ENCODE measurements around the gene STX18. TPM values are rescaled to one million over a fixed set of nuclear protein-coding genes. Genes with fewer than 3 reads are reported as not detected.

STX18 gene
- total RNA-seq, 1 experiment from 2014 or later: 36.5 TPM

- H3K27me3 Mint-ChIP-seq (ENCODE audit: insufficient read depth, unreplicated experiment): peaks cover 13% of the 10 kb centered on the region
- Histone ChIP-seq H3K4me3 (ENCODE audit: low read depth, low read length) (no peak overlapping the region), H3K4me1 (no peaks in the 10 kb centered on the region), H3K27me3 (replicated peaks; ENCODE audit: control insufficient read depth, insufficient read depth, low read length) (no peaks in the 10 kb centered on the region), H3K9me3 (no peaks in the 10 kb centered on the region), H3K36me3 (ENCODE audit: control insufficient read depth, insufficient read depth, low read length) (no peaks in the 10 kb centered on the region)
- no peaks in the 10 kb centered on the region for H3K4me1 Mint-ChIP-seq (ENCODE audit: low read depth, unreplicated experiment)
- H3K36me3 Mint-ChIP-seq (ENCODE audit: insufficient read depth, unreplicated experiment): no peaks in the 10 kb centered on the region
- no peaks in the 10 kb centered on the region for H3K9me3 Mint-ChIP-seq (ENCODE audit: unreplicated experiment)
- no peak for TF ChIP-seq CTCF (IDR thresholded peaks at IDR 0.05; ENCODE audit: insufficient read depth in 1 of 2, low read depth in 1 of 2, low read length in 1 of 2, severe bottlenecking in 1 of 2, unreplicated experiment in 1 of 2)
- no peak overlapping the region for H3K27ac Mint-ChIP-seq (ENCODE audit: unreplicated experiment)
- no TSS peak for BruUV-seq (replicated peaks)
- H3K4me3 Mint-ChIP-seq (ENCODE audit: unreplicated experiment): no peak overlapping the region
- ChIA-PET CTCF (no interaction called here), POLR2A (no interaction called here)
- DNase-seq: no peak
- intact Hi-C loops (cut with micrococcal nuclease; ENCODE audit: unreplicated experiment): no loop called here
Measured at GRCh38 chr4:4398430-4398829, 143.4 kb downstream of the STX18 start.

GRCh38 chr4:4397441-4397819 lies 144.4 kb downstream of the STX18 start:
- Mint-ChIP-seq H3K9me3 (ENCODE audit: unreplicated experiment) (no peaks in the 10 kb centered on the region), H3K27ac (ENCODE audit: unreplicated experiment) (no peak overlapping the region), H3K4me3 (ENCODE audit: unreplicated experiment) (no peak overlapping the region), H3K27me3 (ENCODE audit: insufficient read depth, unreplicated experiment) (peaks cover 13% of the 10 kb centered on the region), H3K4me1 (ENCODE audit: low read depth, unreplicated experiment) (no peaks in the 10 kb centered on the region), H3K36me3 (ENCODE audit: insufficient read depth, unreplicated experiment) (no peaks in the 10 kb centered on the region)
- no peaks in the 10 kb centered on the region for H3K36me3 ChIP-seq (ENCODE audit: control insufficient read depth, insufficient read depth, low read length)
- no peak overlapping the region for H3K4me3 ChIP-seq (ENCODE audit: low read depth, low read length)
- no peaks in the 10 kb centered on the region for H3K4me1 ChIP-seq
- ChIA-PET POLR2A (no interaction called here), CTCF (interaction anchor here (0.6 kb wide), 1 partner anchor 90 kb away, joined by 3 read pairs; no protein-coding TSS in a partner anchor)
- intact Hi-C loops (cut with micrococcal nuclease; ENCODE audit: unreplicated experiment): no loop called here
- no TSS peak for BruUV-seq (replicated peaks)
- no peak for DNase-seq
- no peaks in the 10 kb centered on the region for H3K27me3 ChIP-seq (replicated peaks; ENCODE audit: control insufficient read depth, insufficient read depth, low read length)
- no peak for TF ChIP-seq CTCF (IDR thresholded peaks at IDR 0.05; ENCODE audit: insufficient read depth in 1 of 2, low read depth in 1 of 2, low read length in 1 of 2, severe bottlenecking in 1 of 2, unreplicated experiment in 1 of 2)
- H3K9me3 ChIP-seq: no peaks in the 10 kb centered on the region

GRCh38 chr4:4396628-4397440 lies 145.0 kb downstream of the STX18 start:
- H3K4me3 Mint-ChIP-seq (ENCODE audit: unreplicated experiment): no peak overlapping the region
- H3K4me1 Mint-ChIP-seq (ENCODE audit: low read depth, unreplicated experiment): no peaks in the 10 kb centered on the region
- no peaks in the 10 kb centered on the region for H3K36me3 Mint-ChIP-seq (ENCODE audit: insufficient read depth, unreplicated experiment)
- H3K27ac Mint-ChIP-seq (ENCODE audit: unreplicated experiment): no peak overlapping the region
- H3K36me3 ChIP-seq (ENCODE audit: control insufficient read depth, insufficient read depth, low read length): no peaks in the 10 kb centered on the region
- H3K4me3 ChIP-seq (ENCODE audit: low read depth, low read length): no peak overlapping the region
- POLR2A ChIA-PET: no interaction called here
- H3K9me3 Mint-ChIP-seq (ENCODE audit: unreplicated experiment): no peaks in the 10 kb centered on the region
- CTCF ChIA-PET: interaction anchor here (0.6 kb wide), 1 partner anchor 91 kb away, joined by 3 read pairs; no protein-coding TSS in a partner anchor
- no peak for TF ChIP-seq CTCF (IDR thresholded peaks at IDR 0.05; ENCODE audit: insufficient read depth in 1 of 2, low read depth in 1 of 2, low read length in 1 of 2, severe bottlenecking in 1 of 2, unreplicated experiment in 1 of 2)
- BruUV-seq (replicated peaks): no TSS peak
- DNase-seq: no peak
- H3K27me3 Mint-ChIP-seq (ENCODE audit: insufficient read depth, unreplicated experiment): peaks cover 13% of the 10 kb centered on the region
- H3K4me1 ChIP-seq: no peaks in the 10 kb centered on the region
- intact Hi-C loops (cut with micrococcal nuclease; ENCODE audit: unreplicated experiment): no loop called here
- H3K27me3 ChIP-seq (replicated peaks; ENCODE audit: control insufficient read depth, insufficient read depth, low read length): no peaks in the 10 kb centered on the region
- no peaks in the 10 kb centered on the region for H3K9me3 ChIP-seq
